HepG2 (cell line): Measurements from ENCODE around the gene SLC23A3. TPM values are rescaled to one million over a fixed set of nuclear protein-coding genes. Genes with fewer than 3 reads are reported as not detected.

Experiments used
- AGO1 ChIP-seq: fragments of 200-400 bp; formaldehyde crosslinking; IDR thresholded peaks from 2 replicates; pipeline ENCODE4 v1.6.1; 2017; ENCODE audit warnings: mild to moderate bottlenecking, low read depth, low read length, moderate library complexity; ENCODE audit not compliant: poor library complexity, severe bottlenecking
- AGO2 ChIP-seq: fragments of 200-400 bp; formaldehyde crosslinking; optimal IDR thresholded peaks from 2 replicates; pipeline ENCODE3; 2017; ENCODE audit warnings: mild to moderate bottlenecking, low read depth, low read length, moderate library complexity
- ARNTL ChIP-seq: sonication (generic); formaldehyde crosslinking; IDR thresholded peaks from 2 replicates; pipeline ENCODE4 v1.4.0; 2020; ENCODE audit warnings: mild to moderate bottlenecking, missing genetic modification reagents
- CBX2 ChIP-seq, 2 experiments: fragments of 200-600 bp in 1 of 2; sonication (generic); formaldehyde crosslinking in 1 of 2; IDR thresholded peaks; 2 replicates each; pipeline versions ENCODE4 v1.7.0 to v1.8.1; 2018 to 2022; ENCODE audit warnings: low read depth in 2 of 2, low read length in 1 of 2, mild to moderate bottlenecking in 1 of 2, missing genetic modification reagents in 1 of 2
- HBP1 ChIP-seq: IDR thresholded peaks from 2 replicates; pipeline ENCODE4 v1.6.1; 2016; ENCODE audit warnings: low read depth, control low read depth
- HDAC1 ChIP-seq: sonication (generic); formaldehyde crosslinking; IDR thresholded peaks from 2 replicates; pipeline ENCODE4 v1.5.1; 2020; ENCODE audit warnings: mild to moderate bottlenecking, missing genetic modification reagents
- KDM5B ChIP-seq: sonication (generic); formaldehyde crosslinking; IDR thresholded peaks from 2 replicates; pipeline ENCODE4 v1.4.0; 2020; ENCODE audit warnings: missing genetic modification reagents, mild to moderate bottlenecking, borderline replicate concordance
- NFIC ChIP-seq: IDR thresholded peaks from 2 replicates; pipeline ENCODE4 v1.6.1; 2012; ENCODE audit warnings: mild to moderate bottlenecking, low read length, inconsistent platforms
- RXRB ChIP-seq: IDR thresholded peaks from 2 replicates; pipeline ENCODE4 v1.6.1; 2016; ENCODE audit warnings: borderline replicate concordance, missing genetic modification reagents, missing compliant biosample characterization
- SIX4 ChIP-seq: sonication (generic); formaldehyde crosslinking; IDR thresholded peaks from 2 replicates; pipeline ENCODE4 v1.4.0; 2020; ENCODE audit warnings: missing genetic modification reagents
- SNRNP70 ChIP-seq: fragments of 200-400 bp; formaldehyde crosslinking; IDR thresholded peaks from 2 replicates; pipeline ENCODE4 v1.6.1; 2017; ENCODE audit warnings: mild to moderate bottlenecking, low read depth, low read length, moderate library complexity
- TSC22D2 ChIP-seq: sonication (generic); formaldehyde crosslinking; IDR thresholded peaks from 2 replicates; pipeline ENCODE4 v1.5.1; 2020; ENCODE audit warnings: missing genetic modification reagents, mild to moderate bottlenecking, borderline replicate concordance
- ZBTB26 ChIP-seq: IDR thresholded peaks from 2 replicates; pipeline ENCODE4 v1.6.1; 2016; ENCODE audit warnings: missing compliant biosample characterization, missing genetic modification reagents, borderline replicate concordance
- ZNF230 ChIP-seq: sonication (generic); formaldehyde crosslinking; IDR thresholded peaks from 2 replicates; pipeline ENCODE4 v1.4.0; 2020; ENCODE audit warnings: mild to moderate bottlenecking, missing genetic modification reagents
- ZNF264 ChIP-seq: sonication (generic); formaldehyde crosslinking; IDR thresholded peaks from 2 replicates; pipeline ENCODE4 v1.4.0; 2020; ENCODE audit warnings: missing genetic modification reagents
- ZNF274 ChIP-seq: sonication (generic); formaldehyde crosslinking; IDR thresholded peaks from 2 replicates; pipeline ENCODE4 v1.5.1; 2020; ENCODE audit warnings: mild to moderate bottlenecking, missing genetic modification reagents
- ZNF326 ChIP-seq: sonication (generic); formaldehyde crosslinking; IDR thresholded peaks from 2 replicates; pipeline ENCODE4 v1.4.0; 2020; ENCODE audit warnings: missing genetic modification reagents, borderline replicate concordance
- ZNF850 ChIP-seq: sonication (generic); formaldehyde crosslinking; conservative IDR thresholded peaks from 2 replicates; pipeline ENCODE4 v1.9.0; 2021; ENCODE audit warnings: mild to moderate bottlenecking, missing genetic modification reagents
- polyA plus RNA-seq, 8 experiments: library from polyadenylated mRNA; depleted of rRNA in 3 of 8; stranded (reverse) in 7 of 8; unstranded in 1 of 8; fragments of >200 nt; fragmentation: Illumina TruSeq in 4 of 8; extraction: Trizol in 4 of 8; gene quantifications; 2 replicates each; pipeline versions ENCODE4 v1.2.1 to v1.2.3, GENCODE V29; 2011 to 2016; ENCODE audit warnings: low read depth in 4 of 8, missing spikeins in 1 of 8, mixed read lengths in 1 of 8; ENCODE audit not compliant: insufficient read depth in 1 of 8
- total RNA-seq, 5 experiments: library from RNA; depleted of rRNA; stranded (reverse); fragments of >200 nt; fragmentation: Illumina TruSeq; extraction: Trizol; gene quantifications; 2 replicates each; pipeline ENCODE4 v1.2.3, GENCODE V29; 2016; ENCODE audit warnings: low read depth in 1 of 5
- TF ChIP-seq, protein P1 (sequence below): sonication (generic); formaldehyde crosslinking; IDR thresholded peaks from 2 replicates; pipeline ENCODE4 v1.4.0; 2020; ENCODE audit warnings: missing genetic modification reagents, borderline replicate concordance
- TF ChIP-seq, protein P2 (sequence below): sonication (generic); formaldehyde crosslinking; IDR thresholded peaks from 2 replicates; pipeline ENCODE4 v1.5.0; 2020; ENCODE audit warnings: mild to moderate bottlenecking, missing genetic modification reagents, moderate library complexity

SLC23A3 gene
- total and polyA plus RNA-seq, 2 of the 13 experiments (the other 11 are each of a cell fraction or from before 2014, with no cell fraction given), result 0.38 to 0.78 TPM

- TF ChIP-seq, protein P1, sequence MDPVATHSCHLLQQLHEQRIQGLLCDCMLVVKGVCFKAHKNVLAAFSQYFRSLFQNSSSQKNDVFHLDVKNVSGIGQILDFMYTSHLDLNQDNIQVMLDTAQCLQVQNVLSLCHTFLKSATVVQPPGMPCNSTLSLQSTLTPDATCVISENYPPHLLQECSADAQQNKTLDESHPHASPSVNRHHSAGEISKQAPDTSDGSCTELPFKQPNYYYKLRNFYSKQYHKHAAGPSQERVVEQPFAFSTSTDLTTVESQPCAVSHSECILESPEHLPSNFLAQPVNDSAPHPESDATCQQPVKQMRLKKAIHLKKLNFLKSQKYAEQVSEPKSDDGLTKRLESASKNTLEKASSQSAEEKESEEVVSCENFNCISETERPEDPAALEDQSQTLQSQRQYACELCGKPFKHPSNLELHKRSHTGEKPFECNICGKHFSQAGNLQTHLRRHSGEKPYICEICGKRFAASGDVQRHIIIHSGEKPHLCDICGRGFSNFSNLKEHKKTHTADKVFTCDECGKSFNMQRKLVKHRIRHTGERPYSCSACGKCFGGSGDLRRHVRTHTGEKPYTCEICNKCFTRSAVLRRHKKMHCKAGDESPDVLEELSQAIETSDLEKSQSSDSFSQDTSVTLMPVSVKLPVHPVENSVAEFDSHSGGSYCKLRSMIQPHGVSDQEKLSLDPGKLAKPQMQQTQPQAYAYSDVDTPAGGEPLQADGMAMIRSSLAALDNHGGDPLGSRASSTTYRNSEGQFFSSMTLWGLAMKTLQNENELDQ, result no peak
- no peak for TF ChIP-seq SNRNP70
- TF ChIP-seq KDM5B (CRISPR knock-in tag), result peak; percentile 93
- peak; percentile 99 for TF ChIP-seq AGO2
- TF ChIP-seq ZNF850 (CRISPR knock-in tag), result no peak
- peak; percentile 4; the same call in 1 of the 2 replicates for TF ChIP-seq SIX4
- peak; percentile 96 for TF ChIP-seq AGO1
- TF ChIP-seq ZNF274 (CRISPR knock-in tag), result no peak
- peak; percentile 90 for TF ChIP-seq ZBTB26 (CRISPR knock-in tag)
- TF ChIP-seq ZNF230 (CRISPR knock-in tag), result peak; percentile 94
- TF ChIP-seq CBX2 (IDR thresholded peaks at IDR 0.05; ENCODE audit: low read depth, low read length), result no peak
- peak; percentile 54; the same call in 1 of the 2 replicates for TF ChIP-seq CBX2 (CRISPR knock-in tag; IDR thresholded peaks at IDR 0.05; ENCODE audit: low read depth)
- TF ChIP-seq RXRB (CRISPR knock-in tag), result peak; percentile 46; the same call in 1 of the 2 replicates
- no peak for TF ChIP-seq NFIC
- TF ChIP-seq ARNTL (CRISPR knock-in tag), result no peak
- TF ChIP-seq HBP1 (CRISPR knock-in tag), result peak; percentile 75; the same call in 1 of the 2 replicates
- 0 out of 2 replicates have a peak, but pooled peaks have one; percentile 71 for TF ChIP-seq ZNF326
- TF ChIP-seq, protein P2, sequence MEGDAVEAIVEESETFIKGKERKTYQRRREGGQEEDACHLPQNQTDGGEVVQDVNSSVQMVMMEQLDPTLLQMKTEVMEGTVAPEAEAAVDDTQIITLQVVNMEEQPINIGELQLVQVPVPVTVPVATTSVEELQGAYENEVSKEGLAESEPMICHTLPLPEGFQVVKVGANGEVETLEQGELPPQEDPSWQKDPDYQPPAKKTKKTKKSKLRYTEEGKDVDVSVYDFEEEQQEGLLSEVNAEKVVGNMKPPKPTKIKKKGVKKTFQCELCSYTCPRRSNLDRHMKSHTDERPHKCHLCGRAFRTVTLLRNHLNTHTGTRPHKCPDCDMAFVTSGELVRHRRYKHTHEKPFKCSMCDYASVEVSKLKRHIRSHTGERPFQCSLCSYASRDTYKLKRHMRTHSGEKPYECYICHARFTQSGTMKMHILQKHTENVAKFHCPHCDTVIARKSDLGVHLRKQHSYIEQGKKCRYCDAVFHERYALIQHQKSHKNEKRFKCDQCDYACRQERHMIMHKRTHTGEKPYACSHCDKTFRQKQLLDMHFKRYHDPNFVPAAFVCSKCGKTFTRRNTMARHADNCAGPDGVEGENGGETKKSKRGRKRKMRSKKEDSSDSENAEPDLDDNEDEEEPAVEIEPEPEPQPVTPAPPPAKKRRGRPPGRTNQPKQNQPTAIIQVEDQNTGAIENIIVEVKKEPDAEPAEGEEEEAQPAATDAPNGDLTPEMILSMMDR (CRISPR knock-in tag), result no peak; the same call in 1 of the 2 replicates
- TF ChIP-seq ZNF264 (CRISPR knock-in tag), result peak; percentile 81; the same call in 1 of the 2 replicates
- peak; percentile 68; the same call in 1 of the 2 replicates for TF ChIP-seq HDAC1 (CRISPR knock-in tag)
- peak; percentile 71; the same call in 1 of the 2 replicates for TF ChIP-seq TSC22D2 (CRISPR knock-in tag)
These were observed 36.7 kb upstream of the SLC23A3 start, which contains the start of gene ZFAND2B (continued) for GRCh38 chr2:219206328-219207133.
